Nasal cavity respiratory epithelium epithelial cell of viscerocranial mucosa (primary cell): ENCODE results near the gene UXS1. TPM values are rescaled to one million over a fixed set of nuclear protein-coding genes. Genes with fewer than 3 reads are reported as not detected.

Source experiments
- total RNA-seq: library from RNA; depleted of rRNA; stranded (reverse); fragments of >200 nt; gene quantifications from 2 replicates; pipeline ENCODE4 v1.2.3, GENCODE V29; 2014

UXS1 gene
- 59.5 and 87.7 TPM in 2 replicates for total RNA-seq

DNA sequence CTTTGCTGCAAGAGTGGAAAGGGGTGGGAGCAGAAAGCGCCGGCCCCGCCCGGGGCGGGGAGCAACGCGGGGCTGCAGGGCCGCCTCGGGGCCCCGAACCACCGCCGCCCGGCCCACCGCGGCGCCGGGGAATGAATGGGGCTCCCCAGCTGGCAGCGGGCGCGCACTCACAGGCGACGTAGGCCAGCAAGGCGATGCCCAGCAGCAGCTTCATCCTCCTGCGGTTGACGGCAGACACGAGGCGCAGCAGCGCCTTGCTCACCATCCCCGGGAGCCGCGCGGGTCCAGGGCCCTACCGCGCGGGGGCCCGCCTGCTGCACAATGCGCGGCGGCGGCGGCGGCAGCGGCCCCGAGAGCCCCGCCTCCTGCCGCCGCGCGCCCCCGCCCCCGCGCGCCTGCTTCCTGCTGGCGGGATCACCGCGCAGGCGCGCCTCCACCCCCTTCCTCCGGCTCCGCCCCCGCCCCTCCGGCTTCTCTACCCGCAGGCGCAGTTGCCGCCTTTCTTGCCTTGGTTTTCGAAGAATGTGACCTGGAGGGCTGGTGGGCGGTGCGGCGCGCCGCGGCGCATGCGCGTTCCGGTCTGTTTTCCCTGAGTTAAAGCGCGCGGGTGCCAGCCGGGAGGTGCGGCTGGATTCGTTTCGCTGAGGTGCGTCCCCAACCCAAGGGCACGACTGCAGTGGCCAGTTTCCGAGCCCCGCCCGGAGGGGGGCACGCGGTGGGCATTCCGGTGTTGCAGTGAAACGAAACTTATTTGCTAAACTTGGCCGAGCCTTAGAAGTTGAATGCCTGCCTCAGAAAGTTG is at the start of gene UXS1:
UXS1 (minus strand) TSS at position 325 of the 802 bp plus-strand sequence; CDS start at position 265, 60 bp downstream.

